BLaER1 treated with 17β-estradiol and CSF1 and Interleukin-3, amounts not matched to agents 10 nM and 100 nM (cell line): ENCODE measurements around the gene PLEKHG1.

Source experiments
- H3K27ac ChIP-seq, 11 experiments: shearing (Covaris generic); formaldehyde crosslinking; 2 replicates each; pipeline ENCODE4 v1.8.1; 2022
- H3K27me3 ChIP-seq, 11 experiments: shearing (Covaris generic); formaldehyde crosslinking; 2 replicates each; pipeline ENCODE4 v1.8.1; 2022
- H3K36me3 ChIP-seq, 11 experiments: shearing (Covaris generic); formaldehyde crosslinking; 2 replicates each; pipeline ENCODE4 v1.8.1; 2022
- H3K4me1 ChIP-seq, 10 experiments: shearing (Covaris generic); formaldehyde crosslinking; 2 replicates each; pipeline ENCODE4 v1.8.1; 2022
- H3K4me2 ChIP-seq, 11 experiments: shearing (Covaris generic); formaldehyde crosslinking; 2 replicates each; pipeline ENCODE4 v1.8.1; 2022
- H3K4me3 ChIP-seq, 10 experiments: shearing (Covaris generic); formaldehyde crosslinking; 2 replicates each; pipeline ENCODE4 v1.8.1; 2022
- H3K9ac ChIP-seq, 11 experiments: shearing (Covaris generic); formaldehyde crosslinking; 2 replicates each; pipeline ENCODE4 v1.8.1; 2022
- H3K9me3 ChIP-seq, 11 experiments: shearing (Covaris generic); formaldehyde crosslinking; replicated peaks in 1 of 11; 2 replicates each; pipeline ENCODE4 v1.8.1; 2022
- H4K20me1 ChIP-seq, 11 experiments: shearing (Covaris generic); formaldehyde crosslinking; 2 replicates each; pipeline ENCODE4 v1.8.1; 2022
- Cebpa-rat ChIP-seq, 11 experiments: shearing (Covaris generic); IDR thresholded peaks; 2 replicates each; pipeline ENCODE4 v1.8.1; 2022

Gene PLEKHG1

GRCh38 chr6:150599199-150600009, at the start of gene PLEKHG1:
TSS of gene PLEKHG1 (plus strand) at chr6:150599885. CDS start at chr6:150733682, 133,797 bp downstream.
- H3K4me3 ChIP-seq: peak within 1 kb of the TSS; percentile 62 to 80 (median 74)
- peaks cover 0 to 23% (median 0%) of the 10 kb centered on the region in 11 experiments; a peak in 5 of 22 replicates for H4K20me1 ChIP-seq
- no peaks in the 10 kb centered on the region for H3K36me3 ChIP-seq
- no peak for TF ChIP-seq Cebpa-rat (IDR thresholded peaks at IDR 0.05)
- H3K27me3 ChIP-seq: peaks cover 44 to 89% (median 51%) of the 10 kb centered on the region in 11 experiments
- peak within 1 kb of the TSS; percentile 58 to 80 (median 66) for H3K9ac ChIP-seq
- H3K4me2 ChIP-seq: peak within 1 kb of the TSS; percentile 94 to 100 (median 99)
- H3K9me3 ChIP-seq: no peaks in the 10 kb centered on the region
- peaks cover 0 to 11% (median 6%) of the 10 kb centered on the region in 10 experiments; a peak in 6 of 20 replicates for H3K4me1 ChIP-seq
- peak within 1 kb of the TSS in 8 of 11 experiments; percentile 15 to 55 (median 28); a peak in 8 of 22 replicates for H3K27ac ChIP-seq

GRCh38 chr6:150550244-150550643, 49.4 kb upstream of the PLEKHG1 start:
- TF ChIP-seq Cebpa-rat (IDR thresholded peaks at IDR 0.05): no peak
- Histone ChIP-seq H3K36me3 (no peaks in the 10 kb centered on the region), H3K9me3 (peaks cover 0 to 5% (median 0%) of the 10 kb centered on the region in 11 experiments; a peak in 2 of 22 replicates)

DNA sequence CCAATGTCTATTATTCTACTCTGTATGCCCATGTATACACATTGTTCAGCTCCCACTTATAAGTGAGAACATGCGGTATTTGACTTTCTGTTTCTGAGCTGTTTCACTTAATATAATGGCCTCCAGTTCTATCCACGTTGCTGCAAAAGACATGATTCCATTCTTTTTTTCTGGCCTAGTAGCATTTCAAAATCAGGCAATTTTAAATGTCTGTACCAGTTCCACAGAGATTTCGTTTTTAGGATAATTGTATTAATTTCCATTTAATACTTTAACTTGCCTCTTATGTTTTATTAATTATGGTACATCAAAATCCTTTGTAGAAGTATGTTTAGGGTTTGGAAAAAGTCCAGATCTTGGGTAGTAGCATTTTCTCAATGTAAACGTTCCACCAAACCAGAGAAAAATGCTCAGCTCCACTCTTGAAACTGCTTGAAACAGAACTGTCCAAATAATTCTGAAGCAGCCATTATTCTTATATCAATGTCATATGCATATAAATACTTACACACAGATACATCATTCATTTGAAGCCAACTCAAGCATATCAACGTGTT, 42.6 kb upstream of the PLEKHG1 start:
- no peak overlapping the region for H3K4me2 ChIP-seq
- TF ChIP-seq Cebpa-rat (IDR thresholded peaks at IDR 0.05): no peak
- H3K9me3 ChIP-seq: peaks cover 9 to 24% (median 16%) of the 10 kb centered on the region in 11 experiments
- no peaks in the 10 kb centered on the region for H3K36me3 ChIP-seq
- H3K4me3 ChIP-seq: no peak overlapping the region
- no peak overlapping the region for H3K9ac ChIP-seq
- no peaks in the 10 kb centered on the region for H3K4me1 ChIP-seq
- H3K27ac ChIP-seq: no peak overlapping the region
- no peaks in the 10 kb centered on the region for H3K27me3 ChIP-seq
- H4K20me1 ChIP-seq: no peaks in the 10 kb centered on the region

More at GRCh38 chr6:150550244-150550643, 49.4 kb upstream of the PLEKHG1 start:
- Histone ChIP-seq H3K27ac (no peak overlapping the region), H3K4me3 (no peak overlapping the region), H3K4me2 (no peak overlapping the region), H3K4me1 (peaks cover 0 to 7% (median 3%) of the 10 kb centered on the region in 10 experiments; a peak in 3 of 20 replicates), H3K9ac (no peak overlapping the region), H3K27me3 (no peaks in the 10 kb centered on the region), H4K20me1 (no peaks in the 10 kb centered on the region)

DNA sequence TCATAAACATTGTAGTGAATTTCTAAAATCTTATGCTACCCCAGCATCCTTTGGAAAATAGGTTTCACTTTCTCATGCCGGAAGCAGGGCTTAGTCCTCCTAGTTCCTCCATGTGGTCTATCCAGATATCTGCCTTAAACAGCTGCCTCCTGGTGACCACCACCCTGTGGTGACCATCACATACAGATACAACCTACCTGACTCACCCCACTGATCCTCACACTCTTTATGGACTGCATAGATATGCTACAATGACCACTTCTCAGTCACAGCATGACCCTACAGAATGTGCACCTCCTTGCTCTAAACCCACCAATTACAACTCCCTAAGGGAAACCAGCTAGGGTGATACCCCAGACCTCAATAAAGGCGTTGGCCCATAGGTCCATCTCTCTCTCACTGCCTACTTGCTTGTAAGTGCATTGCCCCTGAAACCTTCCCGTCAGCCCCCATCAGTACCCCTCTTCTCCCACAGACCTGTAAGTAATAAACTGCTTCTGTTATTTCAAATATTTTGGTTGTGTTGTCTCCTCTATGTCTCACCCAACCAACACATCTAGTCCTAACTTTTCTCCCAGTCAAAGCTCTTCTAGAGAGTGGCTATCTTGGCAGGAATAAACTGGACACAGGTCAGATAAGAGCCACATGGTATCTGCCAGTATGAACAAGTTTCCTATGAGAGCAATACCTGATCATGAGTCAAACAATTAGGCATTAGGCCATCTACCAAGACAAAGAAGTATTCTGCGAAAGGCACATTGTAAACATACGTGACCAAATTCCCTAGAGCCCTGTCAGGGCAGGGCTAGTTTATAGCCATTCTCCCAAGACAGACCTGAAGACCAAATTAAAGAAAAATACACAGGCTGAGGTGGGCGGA, 39.4 kb upstream of the PLEKHG1 start:
- no peak for TF ChIP-seq Cebpa-rat (IDR thresholded peaks at IDR 0.05)
- H3K27me3 ChIP-seq: no peaks in the 10 kb centered on the region
- no peak overlapping the region for H3K9ac ChIP-seq
- H3K4me3 ChIP-seq: no peak overlapping the region
- peaks cover 0 to 4% (median 0%) of the 10 kb centered on the region in 10 experiments; a peak in 1 of 20 replicates for H3K4me1 ChIP-seq
- no peak overlapping the region for H3K27ac ChIP-seq
- no peaks in the 10 kb centered on the region for H3K36me3 ChIP-seq
- H3K4me2 ChIP-seq: no peak overlapping the region
- peaks cover 9 to 19% (median 16%) of the 10 kb centered on the region in 11 experiments for H3K9me3 ChIP-seq
- H4K20me1 ChIP-seq: no peaks in the 10 kb centered on the region

DNA sequence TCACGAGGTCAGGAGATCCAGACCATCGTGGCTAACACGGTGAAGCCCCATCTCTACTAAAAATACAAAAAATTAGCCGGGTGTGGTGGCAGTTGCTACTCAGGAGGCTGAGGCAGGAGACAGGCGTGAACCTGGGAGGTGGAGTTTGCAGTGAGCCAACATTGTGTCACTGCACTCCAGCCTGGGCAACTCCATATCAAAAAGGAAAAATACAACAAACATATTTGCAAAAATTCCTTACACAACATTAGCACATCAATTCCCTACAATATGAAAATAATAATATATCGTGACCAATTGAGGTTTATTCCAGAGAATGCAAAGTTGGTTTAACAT, 38.8 kb upstream of the PLEKHG1 start:
- no peak overlapping the region for H3K9ac ChIP-seq
- no peak overlapping the region for H3K4me2 ChIP-seq
- H3K4me1 ChIP-seq: peaks cover 0 to 4% (median 0%) of the 10 kb centered on the region in 10 experiments; a peak in 1 of 20 replicates
- H3K36me3 ChIP-seq: no peaks in the 10 kb centered on the region
- no peak for TF ChIP-seq Cebpa-rat (IDR thresholded peaks at IDR 0.05)
- H4K20me1 ChIP-seq: no peaks in the 10 kb centered on the region
- no peak overlapping the region for H3K27ac ChIP-seq
- no peak overlapping the region for H3K4me3 ChIP-seq
- no peaks in the 10 kb centered on the region for H3K27me3 ChIP-seq
- H3K9me3 ChIP-seq: peaks cover 9 to 19% (median 16%) of the 10 kb centered on the region in 11 experiments

GRCh38 chr6:150565945-150566344, 33.7 kb upstream of the PLEKHG1 start:
- H3K4me3 ChIP-seq: no peak overlapping the region
- H3K9ac ChIP-seq: no peak overlapping the region
- no peak for TF ChIP-seq Cebpa-rat (IDR thresholded peaks at IDR 0.05)
- no peaks in the 10 kb centered on the region for H4K20me1 ChIP-seq
- H3K4me2 ChIP-seq: no peak overlapping the region
- H3K27ac ChIP-seq: no peak overlapping the region
- H3K9me3 ChIP-seq: peaks cover 0 to under 1% (median 0%) of the 10 kb centered on the region in 11 experiments; a peak in 2 of 22 replicates
- peaks cover 0 to 26% (median 0%) of the 10 kb centered on the region in 11 experiments; a peak in 5 of 22 replicates for H3K27me3 ChIP-seq
- peaks cover 0 to 4% (median 0%) of the 10 kb centered on the region in 10 experiments; a peak in 1 of 20 replicates for H3K4me1 ChIP-seq
- no peaks in the 10 kb centered on the region for H3K36me3 ChIP-seq

GRCh38 chr6:150566486-150566885, 33.2 kb upstream of the PLEKHG1 start:
- no peaks in the 10 kb centered on the region for H3K9me3 ChIP-seq
- H3K4me3 ChIP-seq: no peak overlapping the region
- H3K27ac ChIP-seq: no peak overlapping the region
- TF ChIP-seq Cebpa-rat (IDR thresholded peaks at IDR 0.05): no peak
- no peak overlapping the region for H3K9ac ChIP-seq
- H3K4me2 ChIP-seq: no peak overlapping the region
- H4K20me1 ChIP-seq: no peaks in the 10 kb centered on the region
- H3K36me3 ChIP-seq: no peaks in the 10 kb centered on the region
- H3K27me3 ChIP-seq: peaks cover 0 to 29% (median 0%) of the 10 kb centered on the region in 11 experiments; a peak in 5 of 22 replicates
- H3K4me1 ChIP-seq: peaks cover 0 to 4% (median 0%) of the 10 kb centered on the region in 10 experiments; a peak in 1 of 20 replicates

DNA sequence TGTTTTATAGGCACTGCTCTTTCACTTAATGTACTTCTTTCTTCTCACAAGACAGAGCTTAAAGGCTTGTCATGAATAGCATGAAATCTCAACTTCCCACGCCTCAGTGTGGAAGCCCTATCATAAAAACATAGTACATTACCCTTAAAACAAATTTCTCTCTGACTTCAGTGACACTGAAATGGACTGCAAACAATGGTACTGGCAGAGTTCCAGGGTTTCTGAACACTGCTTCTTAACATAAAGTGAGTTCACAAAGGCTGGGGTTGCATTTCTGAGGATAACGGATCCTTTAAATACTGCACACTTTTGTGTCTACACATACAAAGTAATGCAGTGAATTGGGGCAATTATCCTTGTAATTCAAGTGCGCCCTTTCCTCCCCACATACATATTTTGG, 32.3 kb upstream of the PLEKHG1 start:
- no peaks in the 10 kb centered on the region for H4K20me1 ChIP-seq
- peaks cover 0 to 29% (median 0%) of the 10 kb centered on the region in 11 experiments; a peak in 5 of 22 replicates for H3K27me3 ChIP-seq
- no peak overlapping the region for H3K4me2 ChIP-seq
- no peak for TF ChIP-seq Cebpa-rat (IDR thresholded peaks at IDR 0.05)
- H3K9ac ChIP-seq: no peak overlapping the region
- H3K4me3 ChIP-seq: no peak overlapping the region
- H3K36me3 ChIP-seq: no peaks in the 10 kb centered on the region
- peaks cover 0 to 4% (median 0%) of the 10 kb centered on the region in 10 experiments; a peak in 1 of 20 replicates for H3K4me1 ChIP-seq
- H3K9me3 ChIP-seq: no peaks in the 10 kb centered on the region
- H3K27ac ChIP-seq: no peak overlapping the region
